NCI-H1436 treated with DMSO at 0.1 percent for 48 hours (cell line): ENCODE results near the gene C1QTNF3.

Experiments
- DNase-seq: peaks from one replicate; lab custom pipeline; 2025; lab: John Stamatoyannopoulos, UW

The C1QTNF3 gene

GRCh38 chr5:33995865-33996264 is 47.1 kb downstream of the C1QTNF3 start:
- no peak for DNase-seq

GRCh38 chr5:33994845-33995244 is 48.2 kb downstream of the C1QTNF3 start:
- no peak for DNase-seq

- no peak for DNase-seq
Measured at GRCh38 chr5:33992864-33993263, 50.1 kb downstream of the C1QTNF3 start.

GRCh38 chr5:33985447-33985846 is 57.6 kb downstream of the C1QTNF3 start:
- DNase-seq, result no peak

- no peak for DNase-seq
Measured at GRCh38 chr5:33984671-33985124, 58.3 kb downstream of the C1QTNF3 start, which contains the start of gene SLC45A2. Gene SLC45A2 (minus strand): TSS chr5:33984693. CDS start chr5:33984583, 110 bp downstream.

GRCh38 chr5:33984178-33984577 is 58.8 kb downstream of the C1QTNF3 start:
- DNase-seq, result no peak

GRCh38 chr5:33981408-33982162 is 61.4 kb downstream of the C1QTNF3 start:
- no peak for DNase-seq

GRCh38 chr5:33980030-33980429 is 63.0 kb downstream of the C1QTNF3 start:
- DNase-seq, result no peak

GRCh38 chr5:33978306-33978705 is 64.7 kb downstream of the C1QTNF3 start:
- DNase-seq, result no peak

GRCh38 chr5:33976307-33976706 is 66.7 kb downstream of the C1QTNF3 start:
- no peak for DNase-seq

GRCh38 chr5:33975852-33976251 is 67.2 kb downstream of the C1QTNF3 start:
- no peak for DNase-seq

- no peak for DNase-seq
Measured at GRCh38 chr5:33973271-33973670, 69.7 kb downstream of the C1QTNF3 start.

- DNase-seq, result no peak
Measured at GRCh38 chr5:33969572-33970452, 73.2 kb downstream of the C1QTNF3 start.

- no peak for DNase-seq
Measured at GRCh38 chr5:33968211-33969005, 74.6 kb downstream of the C1QTNF3 start.
